H1 (cell line): Measurements from ENCODE around the gene COL4A1. TPM values are rescaled to one million over a fixed set of nuclear protein-coding genes. Genes with fewer than 3 reads are reported as not detected.

Source experiments
- CTCF ChIA-PET: fragments of 300-600 bp; sonication (Branson Sonifier 250); formaldehyde crosslinking; loops from one replicate; lab custom pipeline; 2021; ENCODE audit not compliant: partially characterized antibody; lab: Charles Lee
- POLR2A ChIA-PET: fragments of 300-600 bp; sonication (Branson Sonifier 250); formaldehyde crosslinking; loops from one replicate; lab custom pipeline; 2021; ENCODE audit warnings: inconsistent platforms; ENCODE audit not compliant: partially characterized antibody; lab: Charles Lee
- DNase-seq, 2 experiments: peaks; one replicate each; pipeline versions ENCODE4 v3.0.0 to v3.0.0-alpha.2; 2010 to 2022; ENCODE audit warnings: low spot score in 2 of 2, low read depth in 1 of 2, mixed read lengths in 1 of 2
- FAIRE-seq: peaks from 2 replicates; lab custom pipeline; 2011; peaks lifted over from hg19 to GRCh38; lab: Jason Lieb, UNC
- H2AFZ ChIP-seq: 2 replicates; pipeline ENCODE4 v1.8.1; 2012; ENCODE audit warnings: low read length, inconsistent platforms
- H2AK5ac ChIP-seq: 2 replicates; pipeline ENCODE4 v1.6.1; 2013; ENCODE audit warnings: low read depth, low read length
- H2BK120ac ChIP-seq: replicated peaks from 2 replicates; pipeline ENCODE3; 2013; ENCODE audit warnings: low read depth, low read length, inconsistent platforms
- H2BK12ac ChIP-seq: 2 replicates; pipeline ENCODE4 v1.6.1; 2013; ENCODE audit warnings: low read depth, low read length
- H2BK15ac ChIP-seq: 2 replicates; pipeline ENCODE4 v1.6.1; 2013; ENCODE audit warnings: low read length
- H2BK20ac ChIP-seq: 2 replicates; pipeline ENCODE4 v1.6.1; 2013; ENCODE audit warnings: low read length
- H2BK5ac ChIP-seq: 2 replicates; pipeline ENCODE4 v1.6.1; 2013; ENCODE audit warnings: low read depth, low read length
- H3K14ac ChIP-seq: 2 replicates; pipeline ENCODE4 v1.6.1; 2013; ENCODE audit warnings: inconsistent platforms; ENCODE audit not compliant: insufficient read length
- H3K18ac ChIP-seq: 2 replicates; pipeline ENCODE4 v1.6.1; 2013; ENCODE audit warnings: low read length; ENCODE audit errors: extremely low read depth
- H3K23ac ChIP-seq: 2 replicates; pipeline ENCODE4 v1.6.1; 2013; ENCODE audit warnings: inconsistent platforms; ENCODE audit not compliant: insufficient read length
- H3K23me2 ChIP-seq: 2 replicates; pipeline ENCODE4 v1.6.1; 2013; ENCODE audit warnings: low read depth, low read length
- H3K27ac ChIP-seq: 2 replicates; pipeline ENCODE4 v1.6.1; 2011; ENCODE audit warnings: low read depth, low read length, inconsistent platforms
- H3K27me3 ChIP-seq, 4 experiments: replicated peaks in 1 of 4; 1 replicate in 1 of 4; 2 replicates in 3 of 4; pipeline versions ENCODE4 v1.6.1 to v1.8.1; 2011 to 2013; ENCODE audit warnings: low read length in 3 of 4, mild to moderate bottlenecking in 3 of 4, inconsistent platforms in 2 of 4, mixed read lengths in 2 of 4, moderate library complexity in 1 of 4; ENCODE audit not compliant: control insufficient read depth in 3 of 4, insufficient read depth in 3 of 4; ENCODE audit errors: extremely low read depth in 1 of 4
- H3K36me3 ChIP-seq, 4 experiments: 2 replicates each; pipeline versions ENCODE4 v1.6.1 to v1.8.1; 2011 to 2013; ENCODE audit warnings: mild to moderate bottlenecking in 4 of 4, low read length in 3 of 4, moderate library complexity in 2 of 4, control low read depth in 1 of 4, inconsistent platforms in 1 of 4; ENCODE audit not compliant: insufficient read depth in 4 of 4, control insufficient read depth in 2 of 4
- H3K4ac ChIP-seq: replicated peaks from 2 replicates; pipeline ENCODE3; 2013; ENCODE audit warnings: low read length, low read depth, mixed read lengths, inconsistent platforms; ENCODE audit not compliant: insufficient read length
- H3K4me1 ChIP-seq, 4 experiments: replicated peaks in 1 of 4; 1 replicate in 1 of 4; 2 replicates in 3 of 4; pipeline versions ENCODE4 v1.6.1 to v1.8.1; 2011 to 2013; ENCODE audit warnings: low read length in 3 of 4, inconsistent platforms in 2 of 4, mixed read lengths in 1 of 4; ENCODE audit not compliant: insufficient read depth in 4 of 4, control insufficient read depth in 3 of 4
- H3K4me2 ChIP-seq, 2 experiments: 2 replicates each; pipeline versions ENCODE4 v1.6.1 to v1.8.1; 2011 to 2013; ENCODE audit warnings: low read depth in 2 of 2, low read length in 2 of 2, control low read depth in 1 of 2, inconsistent platforms in 1 of 2, mild to moderate bottlenecking in 1 of 2; ENCODE audit not compliant: insufficient read depth in 1 of 2
- H3K4me3 ChIP-seq, 4 experiments: fragments of 200-600, 300-600 bp in 1 of 4; sonication (generic), shearing (Covaris generic), sonication (Bioruptor Twin) in 1 of 4; 2 replicates each; pipeline versions ENCODE4 v1.5.1 to v1.8.1; 2011 to 2016; ENCODE audit warnings: low read length in 4 of 4, low read depth in 3 of 4, control low read depth in 2 of 4, inconsistent platforms in 2 of 4, mild to moderate bottlenecking in 2 of 4, mixed read lengths in 1 of 4, moderate library complexity in 1 of 4; ENCODE audit not compliant: insufficient read depth in 2 of 4; ENCODE audit errors: extremely low read depth in 1 of 4
- H3K56ac ChIP-seq: replicated peaks from 2 replicates; pipeline ENCODE3; 2013; ENCODE audit warnings: low read depth, mild to moderate bottlenecking, mixed read lengths, low read length, inconsistent platforms; ENCODE audit not compliant: insufficient read length
- H3K79me1 ChIP-seq: 2 replicates; pipeline ENCODE4 v1.6.1; 2013; ENCODE audit warnings: low read depth, low read length, control low read depth
- H3K79me2 ChIP-seq, 2 experiments: 2 replicates each; pipeline versions ENCODE4 v1.6.1 to v1.8.1; 2012 to 2013; ENCODE audit warnings: low read length in 2 of 2, mild to moderate bottlenecking in 2 of 2, inconsistent platforms in 1 of 2; ENCODE audit not compliant: insufficient read depth in 2 of 2, control insufficient read depth in 1 of 2
- H3K9ac ChIP-seq, 4 experiments: replicated peaks in 1 of 4; 1 replicate in 1 of 4; 2 replicates in 3 of 4; pipeline versions ENCODE4 v1.6.1 to v1.8.1; 2011 to 2013; ENCODE audit warnings: low read depth in 3 of 4, low read length in 3 of 4, control low read depth in 2 of 4, mild to moderate bottlenecking in 2 of 4, moderate library complexity in 2 of 4, inconsistent platforms in 1 of 4; ENCODE audit errors: extremely low read depth in 1 of 4
- H3K9me3 ChIP-seq, 2 experiments: 2 replicates each; pipeline versions ENCODE4 v1.6.1 to v1.8.1; 2012 to 2013; ENCODE audit warnings: mild to moderate bottlenecking in 2 of 2, moderate library complexity in 2 of 2, control low read depth in 1 of 2, inconsistent platforms in 1 of 2, low read depth in 1 of 2, low read length in 1 of 2, mixed read lengths in 1 of 2; ENCODE audit not compliant: insufficient read depth in 2 of 2
- H4K20me1 ChIP-seq, 2 experiments: replicated peaks in 1 of 2; 2 replicates each; pipeline versions ENCODE3 to v1.8.1; 2011 to 2013; ENCODE audit warnings: inconsistent platforms in 2 of 2, low read length in 2 of 2, mild to moderate bottlenecking in 1 of 2; ENCODE audit not compliant: insufficient read depth in 2 of 2, control insufficient read depth in 1 of 2
- H4K5ac ChIP-seq: 2 replicates; pipeline ENCODE4 v1.6.1; 2013; ENCODE audit warnings: low read length, low read depth, mixed read lengths, inconsistent platforms; ENCODE audit not compliant: insufficient read length
- H4K8ac ChIP-seq: 2 replicates; pipeline ENCODE4 v1.8.0; 2013; ENCODE audit warnings: mild to moderate bottlenecking, moderate library complexity, low read length, inconsistent platforms; ENCODE audit not compliant: insufficient read depth; ENCODE audit errors: extremely low read depth
- H4K91ac ChIP-seq: replicated peaks from 2 replicates; pipeline ENCODE3; 2013; ENCODE audit warnings: low read length, mixed read lengths, inconsistent platforms; ENCODE audit not compliant: insufficient read length
- ASH2L ChIP-seq: fragments of 200-600, 300-600 bp; sonication (generic); IDR thresholded peaks from one replicate; pipeline ENCODE4 v1.7.1; 2017; ENCODE audit warnings: low read length
- TAF7 ChIP-seq: optimal IDR thresholded peaks from 2 replicates; pipeline ENCODE3; 2011; ENCODE audit warnings: low read depth, mild to moderate bottlenecking, inconsistent platforms, low read length, moderate library complexity, borderline replicate concordance
- USF2 ChIP-seq: IDR thresholded peaks from 2 replicates; pipeline ENCODE4 v1.6.1; 2011; ENCODE audit warnings: low read length, improper control_type of control experiment
- WGBS, 2 experiments: shearing (Covaris generic) in 1 of 2; methylation state at CpG; one replicate each; pipeline versions ENCODE4 v1.1.6 to v1.1.7; 2013 to 2015; ENCODE audit warnings: low lambda C conversion rate in 2 of 2, mixed read lengths in 2 of 2, inconsistent platforms in 1 of 2, low coverage in 1 of 2, missing lambda C conversion rate in 1 of 2; ENCODE audit not compliant: insufficient replicate concordance in 2 of 2, insufficient coverage in 1 of 2, insufficient read length in 1 of 2; ENCODE audit errors: extremely low coverage in 1 of 2, missing lambda C conversion rate in 1 of 2; 5-methylcytosine and 5-hydroxymethylcytosine counted together
- polyA plus RNA-seq, 7 experiments: library from polyadenylated mRNA; depleted of rRNA in 3 of 7; stranded (reverse) in 5 of 7; unstranded in 2 of 7; fragments of >200 nt in 5 of 7; fragments of 200-250 nt in 2 of 7; gene quantifications; 1 replicate in 5 of 7; 2 replicates in 1 of 7; 4 replicates in 1 of 7; pipeline versions ENCODE4 v1.2.1 to v1.2.3, GENCODE V29; 2011 to 2013; ENCODE audit warnings: missing spikeins in 2 of 7, mixed read lengths in 2 of 7
- total RNA-seq: library from RNA; stranded (reverse); fragmentation: NEBNext Ultra II Directional; extraction: Animal tissue kit (Norgen Biotek cat#: 25700); gene quantifications from 2 replicates; pipeline ENCODE4 v1.2.1, GENCODE V29; 2021

Gene COL4A1
- total and polyA plus RNA-seq, 2 of the 8 experiments (the other 6 are each of a cell fraction or from before 2014, with no cell fraction given), result 30.7 to 82.0 TPM

- H2BK20ac ChIP-seq, result no peak overlapping the region
- H4K20me1 ChIP-seq, result peaks cover 0 to 3% of the 10 kb centered on the region in 2 experiments
- WGBS, 2 experiments, result 86% methylated on average over 12 of the region's 12 CpGs; no CpG with 5 or more reads in 1 of the 2 experiments
- DNase-seq (no peak), FAIRE-seq (no peak)
- no peak overlapping the region for H3K23ac ChIP-seq
- H2AK5ac ChIP-seq, result no peak overlapping the region
- H2BK120ac ChIP-seq, result no peak overlapping the region
- H4K5ac ChIP-seq, result no peak overlapping the region
- no peak overlapping the region for H4K8ac ChIP-seq
- H2BK12ac ChIP-seq, result no peak overlapping the region
- H3K4ac ChIP-seq, result no peak overlapping the region
- no peak overlapping the region for H3K4me3 ChIP-seq
- no peak overlapping the region for H3K56ac ChIP-seq
- peaks cover 0 to 2% (median 0%) of the 10 kb centered on the region in 4 experiments; a peak in 3 of 7 replicates for H3K4me1 ChIP-seq
- H2BK15ac ChIP-seq, result no peak overlapping the region
- peaks cover 0 to 3% (median 2%) of the 10 kb centered on the region in 4 experiments; a peak in 2 of 8 replicates for H3K36me3 ChIP-seq
- no peak overlapping the region for H3K4me2 ChIP-seq
- POLR2A ChIA-PET, result no interaction called here
- H3K14ac ChIP-seq, result no peak overlapping the region
- no peak overlapping the region for H3K27ac ChIP-seq
- no peaks in the 10 kb centered on the region for H3K23me2 ChIP-seq
- H3K79me2 ChIP-seq, result no peaks in the 10 kb centered on the region
- H3K9ac ChIP-seq, result no peak overlapping the region
- H3K18ac ChIP-seq, result no peak overlapping the region
- no peaks in the 10 kb centered on the region for H3K27me3 ChIP-seq
- no peak overlapping the region for H4K91ac ChIP-seq
- no peaks in the 10 kb centered on the region; a peak in 1 of 4 replicates for H3K9me3 ChIP-seq
- no peak overlapping the region for H2BK5ac ChIP-seq
- no peaks in the 10 kb centered on the region for H3K79me1 ChIP-seq
- H2AFZ ChIP-seq, result no peak overlapping the region
- CTCF ChIA-PET, result interaction anchor here (1.6 kb wide), 1 partner anchor 13 kb away, joined by 5 read pairs; no protein-coding TSS in a partner anchor
- TF ChIP-seq TAF7 (no peak), USF2 (no peak), ASH2L (no peak)
Measured at GRCh38 chr13:110151462-110151861, 155.5 kb downstream of the COL4A1 start.
